OCI-LY3 (cell line): ENCODE data around the gene BTBD1.

Source experiments
- H2AFZ ChIP-seq: fragments of 200-600, 300-600 bp; shearing (Covaris generic); 2 replicates; pipeline ENCODE4 v1.6.0; 2014; ENCODE audit warnings: antibody characterized with exemption, low read depth, low read length
- H3K27ac ChIP-seq: fragments of 200-600, 300-600 bp; sonication (generic); 2 replicates; pipeline ENCODE4 v1.5.1; 2014; ENCODE audit warnings: mild to moderate bottlenecking, low read length, moderate library complexity, mixed read lengths
- H3K27me3 ChIP-seq: fragments of 200-600, 300-600 bp; sonication (generic); 2 replicates; pipeline ENCODE4 v1.6.1; 2014; ENCODE audit warnings: low read depth, low read length, mixed read lengths
- H3K36me3 ChIP-seq: fragments of 200-600, 300-600 bp; sonication (generic); replicated peaks from 2 replicates; pipeline ENCODE3; 2014; ENCODE audit warnings: low read depth, low read length, mixed read lengths
- H3K4me1 ChIP-seq: fragments of 300-600, 200-600 bp; sonication (generic); 2 replicates; pipeline ENCODE4 v1.6.1; 2014; ENCODE audit warnings: low read length, mixed read lengths
- H3K4me2 ChIP-seq: fragments of 200-600, 300-600 bp; sonication (generic); 2 replicates; pipeline ENCODE4 v1.6.1; 2014; ENCODE audit warnings: low read length, mixed read lengths
- H3K4me3 ChIP-seq: fragments of 300-600, 200-600 bp; sonication (generic); 2 replicates; pipeline ENCODE4 v1.5.1; 2014; ENCODE audit warnings: antibody characterized with exemption, mild to moderate bottlenecking, low read length, moderate library complexity
- H3K79me2 ChIP-seq: fragments of 300-600, 200-600 bp; shearing (Covaris generic); 2 replicates; pipeline ENCODE4 v1.6.1; 2014; ENCODE audit warnings: mild to moderate bottlenecking, low read length, mixed read lengths
- H3K9ac ChIP-seq: fragments of 300-600, 200-600 bp; shearing (Covaris generic); 2 replicates; pipeline ENCODE4 v1.6.0; 2014; ENCODE audit warnings: mild to moderate bottlenecking, low read length, moderate library complexity
- H3K9me3 ChIP-seq: fragments of 200-600, 300-600 bp; shearing (Covaris generic); 2 replicates; pipeline ENCODE4 v1.6.1; 2014; ENCODE audit warnings: low read length, mixed read lengths; ENCODE audit not compliant: insufficient read depth
- H4K20me1 ChIP-seq: fragments of 200-600, 300-600 bp; sonication (generic); 2 replicates; pipeline ENCODE4 v1.6.1; 2016; ENCODE audit warnings: low read length, mixed read lengths; ENCODE audit not compliant: insufficient read depth
- CTCF ChIP-seq: fragments of 200-600, 300-600 bp; sonication (generic); IDR thresholded peaks from 2 replicates; pipeline ENCODE4 v1.5.1; 2014; ENCODE audit warnings: antibody characterized with exemption, low read length, low read depth
- EZH2phosphoT487 ChIP-seq: fragments of 200-600 bp; shearing (Covaris generic); IDR thresholded peaks from 2 replicates; pipeline ENCODE4 v1.6.1; 2018; ENCODE audit warnings: antibody characterized with exemption, mixed run types, low read depth

The BTBD1 gene

GRCh38 chr15:83107841-83108181 is 40.8 kb upstream of the BTBD1 start:
- Histone ChIP-seq H2AFZ (peak overlapping the region; percentile 72), H3K79me2 (no peaks in the 10 kb centered on the region), H3K27ac (peak overlapping the region; percentile 40), H3K4me1 (peaks cover 16% of the 10 kb centered on the region), H3K9me3 (no peaks in the 10 kb centered on the region), H3K27me3 (no peaks in the 10 kb centered on the region), H3K4me2 (peak overlapping the region; percentile 91), H3K4me3 (peak overlapping the region; percentile 81), H3K36me3 (no peaks in the 10 kb centered on the region), H4K20me1 (no peaks in the 10 kb centered on the region), H3K9ac (peak overlapping the region; percentile 66)
- TF ChIP-seq EZH2phosphoT487 (no peak), CTCF (no peak)

- H3K4me2 ChIP-seq = peak within 1 kb of the TSS; percentile 91
- H2AFZ ChIP-seq = peak within 1 kb of the TSS; percentile 72
These were observed 40.2 kb upstream of the BTBD1 start, which contains the start of gene TM6SF1 for GRCh38 chr15:83106994-83107840. Gene TM6SF1 (plus strand): TSS chr15:83107645. CDS start chr15:83107681, 36 bp downstream.

GRCh38 chr15:83105440-83105839 is 38.4 kb upstream of the BTBD1 start:
- H3K4me3 ChIP-seq = no peak overlapping the region
- no peaks in the 10 kb centered on the region for H3K9me3 ChIP-seq
- peaks cover 21% of the 10 kb centered on the region for H3K4me1 ChIP-seq
- H3K27me3 ChIP-seq = 0 out of 2 replicates have a peak, but pooled peaks cover 2% of the 10 kb centered on the region
- H4K20me1 ChIP-seq = no peaks in the 10 kb centered on the region
- no peaks in the 10 kb centered on the region for H3K79me2 ChIP-seq
- H3K27ac ChIP-seq = no peak overlapping the region
- H3K36me3 ChIP-seq = no peaks in the 10 kb centered on the region
- no peak overlapping the region for H3K9ac ChIP-seq
- H2AFZ ChIP-seq = no peak overlapping the region
- no peak overlapping the region for H3K4me2 ChIP-seq
- TF ChIP-seq CTCF (no peak), EZH2phosphoT487 (no peak)

More at GRCh38 chr15:83106994-83107840, 40.2 kb upstream of the BTBD1 start, which contains the start of gene TM6SF1:
- TF ChIP-seq EZH2phosphoT487 (no peak), CTCF (peak; percentile 10; the same call in 1 of the 2 replicates)
- Histone ChIP-seq H3K4me1 (peaks cover 16% of the 10 kb centered on the region), H3K36me3 (no peaks in the 10 kb centered on the region), H3K27me3 (no peaks in the 10 kb centered on the region), H3K4me3 (peak within 1 kb of the TSS; percentile 81), H3K9ac (peak within 1 kb of the TSS; percentile 66), H3K27ac (peak within 1 kb of the TSS; percentile 40), H4K20me1 (no peaks in the 10 kb centered on the region), H3K9me3 (no peaks in the 10 kb centered on the region), H3K79me2 (no peaks in the 10 kb centered on the region)

- Histone ChIP-seq H3K9me3 (no peaks in the 10 kb centered on the region), H3K27me3 (0 out of 2 replicates have a peak, but pooled peaks cover 2% of the 10 kb centered on the region), H3K4me1 (peaks cover 29% of the 10 kb centered on the region), H3K27ac (no peak overlapping the region), H4K20me1 (no peaks in the 10 kb centered on the region), H3K4me3 (no peak overlapping the region), H3K79me2 (no peaks in the 10 kb centered on the region), H2AFZ (no peak overlapping the region), H3K9ac (no peak overlapping the region), H3K4me2 (no peak overlapping the region), H3K36me3 (no peaks in the 10 kb centered on the region)
- TF ChIP-seq CTCF = no peak
- TF ChIP-seq EZH2phosphoT487 = no peak
These were observed 37.1 kb upstream of the BTBD1 start for GRCh38 chr15:83104141-83104540.
